HG03139 (cell line): ENCODE measurements around the gene STK32C.

Source experiments
- ATAC-seq: cut with Tn5 transposase; IDR thresholded peaks from one replicate; pipeline ENCODE4 v1.9.1; 2021; ENCODE audit not compliant: unreplicated experiment

Gene STK32C

DNA sequence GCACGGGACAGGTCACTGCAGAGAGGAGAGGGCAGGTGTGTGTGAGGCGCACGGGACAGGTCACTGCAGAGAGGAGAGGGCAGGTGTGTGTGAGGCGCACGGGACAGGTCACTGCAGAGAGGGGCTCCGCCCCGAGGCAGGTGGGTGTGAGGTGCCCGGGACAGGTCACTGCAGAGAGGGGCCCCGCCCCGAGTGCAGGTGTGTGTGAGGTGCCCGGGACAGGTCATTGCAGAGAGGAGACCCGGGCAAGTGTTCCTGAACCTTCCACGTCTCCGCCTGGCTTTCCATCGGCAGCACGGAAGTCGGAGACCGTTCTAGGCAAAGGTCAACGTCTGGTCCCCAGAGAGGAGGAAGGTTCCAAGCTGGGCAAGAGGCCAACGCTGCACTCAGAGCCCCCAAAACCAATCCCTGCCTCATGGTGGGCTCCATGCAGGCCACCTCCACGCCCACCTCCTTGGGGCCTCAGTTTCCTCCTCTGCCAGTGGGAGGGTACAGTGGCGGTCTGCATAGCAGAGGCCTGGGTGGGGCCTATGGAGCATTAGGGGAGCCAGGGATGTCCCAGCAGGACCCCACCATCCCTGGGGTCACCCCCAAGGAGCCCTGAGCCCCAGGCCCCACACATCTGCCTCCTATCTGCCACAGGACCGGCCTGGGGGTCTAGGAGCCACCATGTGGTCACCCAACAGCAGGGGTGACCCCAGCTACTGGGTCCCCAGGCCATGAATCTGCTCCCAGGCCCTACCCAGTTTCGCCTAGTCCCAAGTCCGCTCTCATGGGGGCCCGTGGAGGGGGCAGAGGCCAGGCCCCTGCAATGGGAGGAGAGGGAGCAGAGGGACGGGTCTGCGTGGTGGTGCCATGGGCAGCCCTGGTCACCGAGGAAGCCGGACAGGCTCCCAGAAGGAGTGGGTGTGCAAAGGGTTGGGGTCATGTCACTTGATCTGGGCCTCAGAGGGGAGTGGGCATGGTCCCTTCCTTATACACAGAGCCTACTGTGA lies 57.0 kb downstream of the STK32C start:
- no peak for ATAC-seq

DNA sequence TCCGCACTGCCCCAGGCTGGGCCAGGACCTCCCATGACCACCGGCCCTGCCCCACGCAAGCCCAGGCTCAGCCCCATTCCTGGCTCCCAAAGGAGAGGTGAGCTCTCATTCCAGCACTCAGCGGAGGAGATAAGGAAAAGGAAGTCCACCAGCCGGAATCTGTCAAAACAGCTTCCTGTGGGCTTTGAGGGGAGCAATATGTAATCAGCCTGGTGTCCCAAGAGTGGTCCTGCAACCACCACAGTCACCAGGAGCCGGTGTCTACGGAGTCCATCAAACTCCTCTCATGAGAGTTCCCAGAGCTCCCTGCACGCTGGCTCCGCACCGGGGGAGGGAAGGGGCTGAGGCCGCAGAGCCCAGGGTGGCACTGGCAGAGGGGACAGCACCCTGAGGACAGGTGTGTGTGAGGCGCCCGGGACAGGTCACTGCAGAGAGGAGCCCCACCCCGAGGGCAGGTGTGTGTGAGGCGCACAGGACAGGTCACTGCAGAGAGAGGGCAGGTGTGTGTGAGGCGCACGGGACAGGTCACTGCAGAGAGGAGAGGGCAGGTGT lies 57.9 kb downstream of the STK32C start:
- no peak for ATAC-seq

DNA sequence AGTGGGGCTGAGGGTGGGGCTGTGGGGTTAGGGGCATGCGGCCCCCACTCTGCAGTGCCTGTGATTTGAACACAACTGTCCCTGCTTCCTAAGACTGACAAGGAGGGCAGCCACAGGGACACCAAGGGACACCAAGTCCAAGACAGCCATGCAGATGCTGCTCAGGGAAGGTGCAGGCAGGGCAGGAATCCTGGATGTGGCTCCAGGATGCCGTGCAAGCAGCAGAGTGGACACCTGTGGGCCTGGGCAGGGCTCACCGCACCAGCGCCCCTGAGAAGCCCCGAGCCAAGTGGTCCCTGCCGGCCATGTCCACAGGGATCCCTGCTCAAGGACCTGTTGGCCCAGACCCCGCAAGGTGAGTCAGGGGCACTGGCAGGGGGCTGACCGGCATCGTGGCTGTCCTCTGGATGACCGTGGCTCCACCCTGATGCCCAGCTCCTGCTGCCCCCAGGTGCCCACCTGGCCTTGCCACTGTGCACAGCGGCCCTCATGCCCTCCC lies 58.5 kb downstream of the STK32C start:
- ATAC-seq, result no peak

DNA sequence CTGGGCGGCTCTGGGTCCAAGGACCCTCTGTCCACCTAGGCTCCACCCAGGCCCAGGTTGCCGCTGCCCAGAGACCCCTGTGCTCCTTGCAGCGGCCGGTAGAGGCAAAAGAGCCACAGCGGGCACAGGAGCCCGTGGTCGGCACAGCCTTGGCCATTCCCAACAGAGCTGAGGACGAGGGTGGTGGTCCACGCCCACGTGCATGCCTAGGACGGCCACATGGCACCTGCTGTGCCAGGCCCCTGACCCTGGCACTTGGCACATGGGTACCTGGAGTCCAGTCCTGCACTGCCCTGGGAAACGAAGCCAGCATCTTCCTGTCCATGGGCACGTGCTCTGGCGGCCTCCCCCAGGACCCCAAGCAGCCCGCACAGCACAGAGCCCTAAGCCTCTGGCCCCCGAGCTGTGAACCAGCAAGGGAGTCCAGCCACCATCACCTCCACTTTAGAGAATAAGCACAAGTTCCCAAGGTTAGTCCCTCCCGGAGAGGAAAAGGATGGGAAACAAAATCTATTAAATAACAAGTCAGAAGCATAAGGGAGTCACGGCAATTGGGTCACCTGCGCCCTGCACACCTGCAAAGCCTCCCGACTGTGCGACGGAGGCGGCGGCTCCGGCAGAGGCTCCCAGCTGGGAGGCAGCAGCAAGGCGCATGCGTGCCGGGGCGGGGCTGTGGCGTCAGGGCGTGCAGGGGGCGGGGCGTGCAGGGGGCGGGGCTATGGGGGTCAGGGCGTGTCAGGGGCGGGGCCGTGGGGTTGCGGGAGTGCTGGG lies 59.1 kb downstream of the STK32C start:
- ATAC-seq, result no peak

DNA sequence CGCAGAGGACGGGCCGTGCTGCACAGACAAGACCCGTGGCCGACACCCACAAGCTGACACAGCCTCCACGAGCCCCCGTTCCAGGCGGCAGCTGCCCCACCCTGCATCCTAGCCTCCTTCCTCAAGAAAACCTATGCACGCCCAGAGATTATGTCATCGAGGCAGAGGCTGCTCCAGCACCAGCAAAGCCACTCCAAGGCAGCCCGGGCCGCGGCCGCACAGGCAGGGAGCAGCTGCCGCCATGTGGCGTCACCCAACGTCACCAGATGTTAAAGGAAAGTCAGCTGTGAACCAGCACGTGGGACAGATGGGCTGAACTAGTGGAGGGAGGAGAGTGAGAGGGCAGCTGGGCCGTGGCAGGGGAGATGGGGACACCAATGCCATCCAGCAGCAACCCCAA lies 59.8 kb downstream of the STK32C start:
- ATAC-seq, result no peak

DNA sequence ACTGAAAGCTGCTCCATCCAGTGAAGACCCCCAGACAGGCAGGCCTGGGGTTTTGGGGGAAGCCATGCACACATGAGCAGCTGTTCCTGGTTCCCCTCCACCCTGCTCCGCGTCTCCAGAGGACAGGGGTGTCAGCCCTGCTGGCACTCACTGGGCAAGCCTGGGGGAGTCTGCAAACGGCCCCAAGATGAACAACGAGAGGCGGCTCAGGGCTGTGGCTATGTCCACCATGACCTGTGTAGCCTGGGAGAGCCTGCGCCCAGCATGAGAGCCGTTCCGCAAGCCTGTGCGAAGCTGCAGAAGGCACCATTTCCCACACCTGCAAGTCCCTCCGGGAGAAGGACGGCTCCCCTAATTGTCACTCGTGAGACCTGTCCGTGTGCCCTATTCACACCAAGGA lies 61.5 kb downstream of the STK32C start:
- no peak for ATAC-seq

DNA sequence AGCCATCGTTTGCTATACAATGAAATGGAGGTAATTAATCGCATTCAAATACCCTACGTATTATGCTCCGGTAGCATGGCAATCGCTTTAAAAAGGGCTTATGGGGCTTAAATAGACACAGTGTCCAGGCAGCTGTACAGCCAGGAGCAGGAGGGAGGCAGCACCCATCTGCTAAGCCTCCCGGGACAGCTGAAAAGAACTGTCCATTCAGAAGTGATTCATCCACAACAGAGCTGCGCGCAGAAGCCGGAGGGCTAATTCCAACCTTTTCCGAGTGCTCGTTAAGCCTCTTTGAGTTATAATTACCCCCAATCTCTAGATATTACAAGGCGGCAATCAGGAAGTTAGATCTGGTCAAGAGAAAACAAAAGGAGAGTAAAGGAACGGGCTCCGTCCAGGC lies 62.7 kb downstream of the STK32C start:
- ATAC-seq, result no peak

DNA sequence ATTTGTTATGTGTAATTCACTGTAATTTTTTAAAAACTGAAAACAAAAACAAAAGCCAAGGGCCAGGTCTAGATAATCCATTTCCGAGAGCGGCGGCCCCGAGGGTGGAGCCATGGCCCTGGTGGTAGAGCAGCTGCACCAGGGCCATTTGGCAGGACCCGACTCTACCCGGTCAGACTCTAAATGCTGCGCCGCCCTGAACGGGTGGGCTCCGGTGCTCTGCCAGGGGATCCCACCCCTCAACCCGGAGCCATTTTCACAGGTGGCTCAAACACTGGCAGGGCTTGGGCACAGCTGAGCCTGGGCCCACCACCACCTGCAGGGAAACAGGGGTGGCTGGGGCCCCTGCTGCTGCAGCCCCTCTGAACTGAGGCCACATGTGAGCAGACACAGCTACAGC lies 64.1 kb downstream of the STK32C start:
- no peak for ATAC-seq

DNA sequence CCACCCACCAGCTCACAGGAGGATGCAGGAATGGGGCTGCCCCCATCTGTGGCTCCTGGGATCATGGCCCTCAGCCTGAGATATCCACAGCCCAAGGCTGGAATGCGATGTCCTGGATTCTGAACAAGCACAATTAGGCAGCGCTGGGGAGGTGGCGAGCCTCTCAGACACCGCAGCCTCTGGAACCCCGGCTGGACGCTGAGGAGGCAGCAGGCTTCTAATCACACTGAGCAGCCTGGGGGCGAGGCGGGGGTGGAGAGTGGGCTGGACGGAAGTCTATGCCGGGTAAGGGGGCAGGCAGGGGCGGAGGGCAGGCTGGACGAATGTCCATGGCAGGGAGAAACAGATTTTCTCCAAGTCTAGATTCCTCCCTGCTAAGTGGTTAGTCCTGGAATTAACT lies 64.6 kb downstream of the STK32C start:
- ATAC-seq, result no peak

DNA sequence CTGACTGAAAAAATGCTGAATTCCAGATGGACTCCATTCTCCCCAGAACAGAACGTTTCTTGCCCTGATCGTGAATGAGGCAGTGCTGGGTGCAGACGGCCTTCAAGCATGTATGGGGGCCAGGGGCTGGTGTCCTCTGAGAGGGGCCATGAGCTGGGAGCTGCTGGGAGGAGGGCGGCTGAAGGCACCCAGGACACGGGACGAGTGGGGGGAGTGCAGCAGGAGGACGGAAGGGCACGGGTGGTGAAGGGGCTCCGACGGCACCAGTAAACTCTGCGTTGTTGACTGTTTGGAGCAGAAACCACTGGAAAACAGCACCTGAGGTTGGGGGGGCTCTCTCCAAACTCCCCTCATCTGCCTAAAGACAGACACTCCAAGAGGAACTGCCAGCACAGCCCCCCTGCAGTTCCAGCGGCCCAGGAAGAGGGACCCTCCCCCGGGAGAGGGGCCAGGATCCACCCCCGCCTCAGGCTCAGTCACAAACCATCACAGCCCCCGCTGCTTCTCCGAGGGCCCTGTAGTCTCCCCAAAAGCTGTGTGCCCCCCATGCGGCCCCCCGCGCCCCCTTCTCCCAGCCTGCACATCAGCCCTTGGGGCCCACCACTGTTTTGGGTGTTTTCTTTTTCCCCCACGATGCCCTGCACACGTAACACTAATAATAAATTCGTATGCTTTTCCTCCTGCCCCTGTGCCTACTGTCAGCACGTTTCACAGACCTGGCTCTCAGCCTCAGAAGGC lies 65.5 kb downstream of the STK32C start:
- no peak for ATAC-seq

DNA sequence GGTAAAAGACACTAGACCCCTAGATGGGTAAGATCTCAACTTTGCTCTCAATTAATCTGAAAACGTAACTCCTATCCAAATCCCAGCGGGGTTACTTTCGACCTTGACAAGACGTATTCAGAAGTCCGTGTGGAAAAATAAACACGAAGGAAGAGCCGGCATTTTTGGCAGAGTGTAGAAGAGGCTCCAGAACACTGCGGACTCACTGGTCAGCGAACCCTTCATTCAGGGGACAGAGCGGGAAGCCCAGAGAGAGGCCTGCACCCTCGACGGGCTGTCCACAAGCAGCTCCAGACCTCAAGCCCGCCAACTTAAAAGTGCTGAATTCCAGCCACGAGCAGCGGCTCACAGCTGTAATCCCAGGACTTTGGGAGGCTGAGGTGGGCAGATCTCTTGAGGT lies 66.3 kb downstream of the STK32C start:
- ATAC-seq, result no peak

DNA sequence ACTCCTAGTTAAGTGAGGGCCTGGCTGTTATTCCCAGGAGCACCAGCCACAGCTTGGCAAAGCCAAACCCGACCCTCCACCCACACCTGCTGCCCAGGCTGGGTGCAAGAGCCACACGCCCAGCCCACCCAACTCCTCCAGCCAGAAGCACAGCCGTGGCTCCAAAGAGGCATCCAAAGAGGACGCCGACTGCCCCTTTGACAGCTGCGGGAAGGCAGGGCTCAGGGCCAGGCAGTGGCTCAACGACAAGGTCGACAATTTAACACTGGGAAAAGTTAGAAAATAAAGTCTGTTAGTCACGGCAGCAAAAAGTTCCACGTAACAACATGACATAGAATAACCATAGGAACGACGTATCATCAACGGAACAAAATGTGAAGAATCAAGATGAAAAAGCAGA lies 66.7 kb downstream of the STK32C start:
- ATAC-seq, result no peak

DNA sequence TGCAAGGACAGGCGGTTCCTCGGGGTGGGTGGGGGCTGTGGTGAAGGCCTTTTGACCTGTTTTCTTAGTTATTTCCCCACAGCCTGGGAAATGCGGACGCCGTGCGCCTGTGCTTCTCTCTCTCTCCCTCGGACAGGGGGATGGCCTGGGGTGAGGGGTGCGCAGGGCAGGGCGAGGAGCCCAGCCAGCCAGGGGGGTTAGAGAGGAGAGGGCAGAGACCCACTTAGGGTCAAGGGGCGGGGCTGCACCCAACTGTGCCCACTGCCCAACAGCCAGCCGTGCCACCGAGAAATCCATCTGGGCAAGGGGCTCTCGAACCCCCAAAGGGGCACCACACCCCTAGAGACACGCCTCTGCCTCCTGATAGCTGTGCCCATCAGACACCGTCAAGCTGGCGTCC lies 67.2 kb downstream of the STK32C start:
- ATAC-seq, result no peak

DNA sequence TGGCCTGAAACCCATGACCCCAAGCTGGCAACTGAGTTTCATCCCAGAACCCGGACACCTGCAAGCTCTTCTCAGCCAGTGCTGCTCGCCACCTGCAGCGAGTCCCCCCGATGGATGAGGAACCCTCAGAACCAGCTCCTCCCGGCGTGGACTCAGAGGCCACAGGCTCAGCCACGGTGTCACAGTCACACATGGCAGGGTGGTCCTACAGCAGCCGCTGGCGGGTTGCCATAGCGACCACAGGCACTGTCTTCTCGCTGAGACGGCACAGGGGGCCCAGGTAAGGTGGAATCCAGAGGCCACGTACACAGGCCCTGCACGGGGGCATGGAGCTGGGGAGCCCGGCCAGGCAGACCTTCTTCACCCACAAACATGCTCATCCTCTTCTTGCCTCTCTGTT lies 67.6 kb downstream of the STK32C start:
- no peak for ATAC-seq

DNA sequence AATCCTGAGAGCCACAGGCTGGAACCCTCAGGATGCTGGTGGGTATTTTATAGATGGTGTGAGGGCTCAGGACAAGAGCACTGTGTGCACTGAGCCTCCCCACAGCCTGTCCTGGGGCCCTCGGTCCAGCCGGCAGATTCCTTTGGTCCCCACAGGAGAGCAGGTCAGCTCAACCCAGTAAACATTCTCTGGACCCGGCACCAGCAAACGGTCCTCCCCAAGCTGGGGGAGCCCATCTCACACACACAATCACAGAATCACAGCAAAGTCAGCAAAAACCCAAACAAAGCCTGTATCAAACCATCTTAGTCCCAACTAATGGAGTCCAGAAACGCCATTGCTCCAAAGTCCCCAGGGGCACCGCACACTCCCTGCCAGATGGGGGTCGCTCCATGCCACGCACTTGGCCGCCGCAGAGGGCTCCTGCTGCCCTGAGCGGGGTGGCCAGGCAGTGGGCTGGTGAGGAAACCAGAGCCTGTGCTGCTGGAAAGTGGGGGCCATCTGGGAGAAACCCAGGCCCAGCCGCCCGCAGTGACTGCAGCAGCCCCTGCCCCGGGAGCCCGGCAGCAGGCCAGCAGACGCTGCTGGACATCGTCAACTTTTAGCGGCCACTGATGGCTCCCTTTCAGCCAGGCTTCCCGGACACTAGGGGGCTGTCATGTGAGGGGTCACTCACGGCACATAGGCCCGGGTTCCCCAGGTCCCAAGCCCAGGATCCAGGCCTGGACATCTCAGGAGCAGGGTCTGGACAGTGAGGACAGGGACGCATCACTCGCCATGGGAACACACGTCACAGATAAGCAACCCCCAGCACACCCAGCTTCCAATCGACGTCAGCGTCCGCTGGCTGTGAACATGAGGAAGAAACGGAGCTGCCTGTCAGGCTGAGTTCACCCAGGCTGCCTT lies 68.4 kb downstream of the STK32C start:
- no peak for ATAC-seq

DNA sequence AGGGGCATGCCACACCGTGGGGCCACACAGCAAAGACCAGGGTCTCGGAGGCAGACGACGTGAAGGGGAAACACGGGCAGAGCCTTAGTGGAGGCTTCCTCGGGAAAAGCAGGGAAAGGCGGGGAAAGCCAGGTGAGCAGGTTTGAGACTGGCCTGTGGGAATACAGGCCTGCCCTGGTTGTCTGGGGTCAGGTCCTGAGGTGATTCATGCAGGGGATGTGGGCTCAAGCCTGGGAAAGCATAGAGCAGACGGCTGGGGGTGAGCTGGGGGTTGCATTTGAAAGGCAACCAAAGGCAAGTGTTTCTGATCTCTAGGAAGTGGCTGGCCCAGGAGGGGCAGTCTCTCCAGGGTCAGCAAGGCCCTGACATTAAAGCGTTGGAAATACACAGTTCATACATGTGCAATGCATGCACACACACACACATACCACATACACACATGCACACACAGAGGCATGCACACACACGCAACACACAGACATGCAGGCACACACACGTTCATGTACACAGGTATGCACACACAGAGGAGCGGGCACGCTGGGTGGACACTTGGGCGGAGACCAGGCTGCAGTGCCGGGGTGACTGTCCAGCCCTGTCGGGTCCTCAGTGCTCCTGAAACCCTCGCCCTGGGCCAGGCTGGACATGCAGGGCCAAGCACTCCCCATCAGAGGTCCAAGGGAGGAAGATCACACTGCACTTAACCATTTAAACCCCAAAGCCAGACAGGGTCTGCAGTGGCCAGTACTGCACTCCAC lies 69.2 kb downstream of the STK32C start:
- no peak for ATAC-seq

DNA sequence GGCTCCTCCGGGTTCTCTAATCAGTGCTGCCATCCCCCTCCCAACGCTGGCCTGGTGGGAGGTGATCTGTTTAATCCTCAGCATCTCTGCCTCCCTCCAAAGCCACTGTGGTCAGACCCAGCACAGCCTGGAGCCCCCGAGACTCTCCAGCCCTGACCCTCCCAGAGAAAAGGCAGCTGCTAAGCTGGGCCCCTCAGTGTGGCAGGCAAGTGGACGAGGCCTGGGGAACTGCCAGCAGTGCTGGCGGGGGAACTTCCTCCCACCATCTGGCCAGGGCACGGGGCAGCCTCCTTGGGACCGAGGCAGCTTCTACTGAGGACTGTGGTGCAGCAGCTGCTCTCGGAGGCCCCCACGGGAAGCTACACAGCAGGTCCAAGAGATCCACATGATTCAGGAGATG lies 69.9 kb downstream of the STK32C start:
- no peak for ATAC-seq

DNA sequence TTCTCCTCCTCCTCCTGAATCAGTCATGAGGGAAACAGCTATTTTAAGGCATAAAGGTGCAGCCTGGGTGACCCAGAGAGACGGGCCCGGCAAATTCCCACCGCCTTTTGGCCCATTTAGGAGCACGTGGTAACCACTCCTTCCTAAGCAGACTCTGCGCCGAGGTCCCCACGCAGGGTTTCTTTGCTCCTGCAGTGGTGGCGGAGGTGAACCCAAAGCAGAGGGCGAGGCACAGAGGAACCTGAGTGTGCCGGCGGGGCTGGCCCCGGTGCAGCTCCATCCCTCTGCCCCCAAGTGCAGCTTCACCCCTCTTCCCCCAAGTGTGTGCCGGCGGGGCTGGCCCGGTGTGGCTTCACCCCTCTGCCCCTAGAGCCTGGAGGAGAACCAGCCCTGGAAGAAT lies 70.4 kb downstream of the STK32C start:
- ATAC-seq, result no peak

DNA sequence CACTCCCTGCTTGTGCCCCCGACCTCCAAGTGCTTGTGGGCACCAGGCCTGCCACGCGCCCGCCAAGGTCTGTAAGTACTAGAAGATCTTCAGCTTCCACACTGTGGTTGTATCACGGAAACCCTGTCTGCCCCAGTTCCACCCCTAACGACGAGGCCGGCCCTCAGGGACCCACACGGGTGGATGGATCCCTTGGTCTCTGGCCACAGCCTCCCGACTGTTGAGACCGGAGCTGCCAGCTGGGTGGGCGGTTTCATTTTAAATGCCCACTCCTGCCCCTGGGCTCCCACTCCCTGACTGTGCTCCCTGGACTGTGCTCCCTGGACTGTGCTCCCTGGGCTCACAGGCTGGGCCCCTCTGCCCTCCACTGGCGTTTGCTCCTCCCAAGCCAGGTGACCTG lies 70.9 kb downstream of the STK32C start:
- ATAC-seq, result no peak
